AG09319 (cell line): ENCODE data around the gene DR1.
"Not testable (repeated sequence)": the region's sequence is repeated elsewhere in the genome, so short reads cannot be mapped to it uniquely, and the experiment has no call there.

ENCODE experiments used
- DNase-seq: peaks from one replicate; pipeline ENCODE4 v3.0.0-alpha.2; 2010; ENCODE audit warnings: low read depth; ENCODE audit errors: extremely low read depth
- CTCF ChIP-seq: IDR thresholded peaks from 2 replicates; pipeline ENCODE4 v1.5.1; 2011; ENCODE audit warnings: low read depth, mild to moderate bottlenecking, inconsistent platforms, low read length, moderate library complexity

DR1 gene

GRCh38 chr1:93349231-93350135, 3.8 kb downstream of the DR1 start:
- no peak for DNase-seq
- no peak for TF ChIP-seq CTCF

- TF ChIP-seq CTCF: no peak
- no peak for DNase-seq
Observed at GRCh38 chr1:93350322-93350721, 4.6 kb downstream of the DR1 start.

GRCh38 chr1:93350875-93351274, 5.2 kb downstream of the DR1 start:
- DNase-seq: no peak
- TF ChIP-seq CTCF: no peak

- DNase-seq: not testable (repeated sequence)
Observed at GRCh38 chr1:93351346-93351745, 5.6 kb downstream of the DR1 start.

GRCh38 chr1:93352376-93352775, 6.7 kb downstream of the DR1 start:
- TF ChIP-seq CTCF: no peak
- no peak for DNase-seq

- no peak for DNase-seq
- no peak for TF ChIP-seq CTCF
Observed at GRCh38 chr1:93353286-93353685, 7.6 kb downstream of the DR1 start.

- TF ChIP-seq CTCF: no peak
- no peak for DNase-seq
Observed at GRCh38 chr1:93354749-93355148, 9.0 kb downstream of the DR1 start.

GRCh38 chr1:93357242-93357641, 11.5 kb downstream of the DR1 start:
- no peak for TF ChIP-seq CTCF
- DNase-seq: no peak
